ENCODE results near the gene MED8. TPM values are rescaled to one million over a fixed set of nuclear protein-coding genes. Genes with fewer than 3 reads are reported as not detected.

MED8 gene, protein sequence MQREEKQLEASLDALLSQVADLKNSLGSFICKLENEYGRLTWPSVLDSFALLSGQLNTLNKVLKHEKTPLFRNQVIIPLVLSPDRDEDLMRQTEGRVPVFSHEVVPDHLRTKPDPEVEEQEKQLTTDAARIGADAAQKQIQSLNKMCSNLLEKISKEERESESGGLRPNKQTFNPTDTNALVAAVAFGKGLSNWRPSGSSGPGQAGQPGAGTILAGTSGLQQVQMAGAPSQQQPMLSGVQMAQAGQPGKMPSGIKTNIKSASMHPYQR
- total RNA-seq = 45.7 and 60.9 TPM in 2 replicates

DNA sequence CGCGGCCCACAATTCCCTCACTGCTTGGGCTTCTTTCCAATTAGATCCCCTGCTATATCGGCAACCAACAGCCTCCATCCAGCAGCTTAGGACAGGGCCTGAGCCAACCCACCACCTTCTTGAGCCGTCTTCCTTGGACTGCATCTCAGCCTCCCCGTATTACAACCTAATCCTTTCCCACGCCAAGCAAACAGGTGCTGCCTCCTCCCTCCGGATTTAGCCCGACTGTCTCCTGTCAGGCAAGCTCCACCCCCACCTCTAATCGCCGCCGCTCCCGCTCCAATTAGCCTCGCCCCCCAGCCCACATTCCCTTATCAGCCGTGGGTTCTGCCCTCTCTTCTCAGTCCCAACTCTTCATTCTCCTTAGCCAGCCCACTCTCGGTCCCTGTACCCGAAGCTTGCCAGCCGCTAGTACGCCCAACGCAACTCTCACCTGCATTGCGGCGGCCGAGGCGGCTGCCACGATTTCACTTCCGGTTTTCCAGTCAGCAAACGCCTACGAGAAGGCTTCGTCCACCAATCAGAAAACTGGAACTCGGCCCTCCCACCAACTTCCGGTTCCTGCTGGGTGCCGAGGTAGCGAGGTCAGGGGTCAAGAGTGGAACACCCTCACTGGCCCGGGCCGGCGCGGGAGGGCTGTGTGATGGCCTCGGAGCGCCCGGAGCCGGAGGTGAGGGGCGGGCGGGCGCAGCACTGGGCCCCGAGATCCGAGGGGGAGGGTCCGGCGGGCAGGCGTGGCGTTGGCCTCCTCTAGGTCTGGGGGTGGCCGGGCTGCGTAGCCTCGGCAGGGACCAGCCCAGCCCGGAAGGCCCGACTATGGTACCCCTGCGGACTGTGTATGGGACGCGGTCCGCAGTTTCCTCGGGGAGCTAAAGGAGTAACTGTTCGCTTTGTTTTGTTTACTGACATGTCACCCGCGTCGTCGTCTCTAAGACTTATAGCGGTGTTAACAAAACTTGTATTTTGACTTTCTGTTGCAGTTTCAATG, at the start of gene MED8, which contains the start of gene SZT2:
TSS of gene MED8 (minus strand) at position 475 of the 988 bp plus-strand sequence. CDS start at position 439, 36 bp downstream.
TSS of gene SZT2 (plus strand) at position 574 of the 988 bp plus-strand sequence. CDS start at position 644, 70 bp downstream.

DNA sequence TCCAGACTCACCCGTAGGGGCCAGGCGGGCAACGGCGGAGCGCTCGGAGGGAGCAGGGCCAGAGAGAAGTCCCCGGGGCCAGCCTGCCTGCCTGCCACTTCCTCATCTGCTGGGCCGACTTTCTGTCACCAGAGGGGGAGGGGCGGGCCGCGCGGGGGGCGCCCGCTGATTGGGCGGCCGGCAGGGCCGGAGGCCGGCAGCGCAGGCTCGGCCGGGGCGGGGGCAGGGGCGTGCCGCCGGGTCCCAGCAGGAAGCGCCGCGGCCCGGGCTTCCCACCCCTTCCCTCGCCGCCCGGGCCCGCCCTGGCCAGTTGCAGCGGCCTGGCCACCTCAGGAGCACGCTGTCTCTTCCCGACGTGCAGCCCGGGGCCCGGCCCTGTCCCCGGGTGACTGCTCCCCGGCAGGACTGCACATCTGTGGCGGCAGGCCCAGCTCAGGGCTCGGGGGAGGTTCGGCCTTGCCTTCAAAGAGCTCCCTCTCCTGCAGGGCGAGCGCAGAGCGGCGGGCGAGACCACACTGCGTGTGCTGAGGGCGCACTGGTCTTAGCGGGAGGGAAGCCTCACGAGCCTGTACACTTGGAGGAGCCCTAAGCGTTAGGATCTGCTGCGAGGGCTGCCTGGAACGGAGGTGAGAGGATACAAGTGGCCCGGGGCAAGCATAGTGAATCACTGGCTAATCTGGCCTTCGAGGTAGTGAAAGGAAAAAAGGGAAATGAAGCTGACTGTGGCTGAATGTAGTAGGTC, 21.5 kb downstream of the MED8 start, which contains the start of gene ELOVL1:
TSS of gene ELOVL1 (minus strand) at position 108 of the 742 bp plus-strand sequence. CDS start 2,402 bp downstream, outside the sequence.

DNA sequence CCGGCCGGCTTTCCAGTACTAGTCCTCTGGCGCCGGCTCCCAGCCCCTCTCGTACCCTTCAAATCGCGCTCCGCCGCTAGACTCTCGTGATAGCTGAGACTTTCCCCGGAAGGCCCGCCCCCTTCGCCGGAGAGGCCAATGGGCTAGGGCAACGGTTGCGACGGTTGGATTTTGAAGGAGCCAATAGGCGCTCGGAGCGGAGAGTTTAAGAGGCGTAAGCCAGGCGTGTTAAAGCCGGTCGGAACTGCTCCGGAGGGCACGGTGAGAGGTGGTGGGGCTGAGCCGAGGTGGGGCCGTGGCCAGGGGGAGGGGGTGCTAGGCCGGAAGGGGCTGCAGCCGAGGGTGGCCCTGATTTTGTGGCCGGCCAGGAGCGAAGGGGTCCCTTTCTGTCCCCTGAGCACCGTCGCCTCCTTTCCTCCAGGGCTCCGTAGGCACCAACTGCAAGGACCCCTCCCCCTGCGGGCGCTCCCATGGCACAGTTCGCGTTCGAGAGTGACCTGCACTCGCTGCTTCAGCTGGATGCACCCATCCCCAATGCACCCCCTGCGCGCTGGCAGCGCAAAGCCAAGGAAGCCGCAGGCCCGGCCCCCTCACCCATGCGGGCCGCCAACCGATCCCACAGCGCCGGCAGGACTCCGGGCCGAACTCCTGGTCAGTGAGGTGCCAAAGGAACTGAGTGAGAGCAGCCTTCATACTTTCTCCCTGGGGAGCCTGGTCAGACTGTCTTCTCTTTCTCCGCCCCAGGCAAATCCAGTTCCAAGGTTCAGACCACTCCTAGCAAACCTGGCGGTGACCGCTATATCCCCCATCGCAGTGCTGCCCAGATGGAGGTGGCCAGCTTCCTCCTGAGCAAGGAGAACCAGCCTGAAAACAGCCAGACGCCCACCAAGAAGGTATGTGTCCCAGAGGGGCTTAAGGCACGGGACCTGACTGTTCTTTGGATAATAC, 30.6 kb downstream of the MED8 start, which contains the start of gene CDC20:
TSS of gene CDC20 (plus strand) at position 236 of the 948 bp plus-strand sequence. CDS start at position 471, 235 bp downstream.

DNA sequence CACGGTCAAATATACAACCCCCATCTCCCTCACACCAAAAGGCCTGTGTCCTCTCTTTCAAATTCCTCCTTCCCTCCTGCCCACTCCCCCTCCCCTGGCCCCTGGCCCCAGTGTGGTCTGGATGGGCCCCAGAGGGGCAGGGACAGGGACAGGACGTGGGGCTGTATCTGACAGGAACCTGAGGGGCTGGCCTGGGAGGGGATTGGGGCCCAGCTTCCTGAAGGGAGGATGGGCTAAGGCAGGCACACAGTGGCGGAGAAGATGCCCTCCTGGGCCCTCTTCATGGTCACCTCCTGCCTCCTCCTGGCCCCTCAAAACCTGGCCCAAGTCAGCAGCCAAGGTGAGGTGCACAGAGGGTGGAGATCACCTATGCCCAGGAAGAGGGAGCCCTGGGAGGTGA, 52.0 kb downstream of the MED8 start, which contains the start of gene MPL:
TSS of gene MPL (plus strand) at position 231 of the 400 bp plus-strand sequence. CDS start at position 262, 31 bp downstream.

Other genes starting within 250 kb of the MED8 start
- gene EBNA1BP2, start 217.5 kb downstream of the MED8 start, total RNA-seq = 29.1 and 73.8 TPM in 2 replicates
- under 0.01 TPM in 1 of 2 replicates, not detected in the other for gene CFAP57, start 217.5 kb downstream of the MED8 start, total RNA-seq
- gene TMEM125, start 119.8 kb downstream of the MED8 start, total RNA-seq = 0.13 TPM in 1 of 2 replicates, not detected in the other
- gene C1orf210, start 104.2 kb downstream of the MED8 start, total RNA-seq = not detected in 2 replicates
- gene TIE1, start 88.8 kb downstream of the MED8 start, total RNA-seq = 1.0 and 2.8 TPM in 2 replicates
- gene MPL, start 52.0 kb downstream of the MED8 start, total RNA-seq = not detected in 2 replicates
- 46.8 and 117 TPM in 2 replicates for gene CDC20, start 30.8 kb downstream of the MED8 start, total RNA-seq
- gene ELOVL1, start 21.8 kb downstream of the MED8 start, total RNA-seq = 28.4 and 100 TPM in 2 replicates
- gene SZT2, start 99 bp upstream of the MED8 start, total RNA-seq = 12.3 and 14.9 TPM in 2 replicates
- 26.1 and 123 TPM in 2 replicates for gene HYI, start 64.1 kb upstream of the MED8 start, total RNA-seq
- 59.1 and 98.5 TPM in 2 replicates for gene PTPRF, start 141.1 kb upstream of the MED8 start, total RNA-seq